NB4 (cell line): ENCODE results near the gene SLC5A10.

Experiments
- CTCF ChIP-seq: IDR thresholded peaks from one replicate; pipeline ENCODE4 v1.5.1; 2012; ENCODE audit warnings: low read depth, low read length
- MYC ChIP-seq: IDR thresholded peaks from 2 replicates; pipeline ENCODE4 v1.6.1; 2011; ENCODE audit warnings: low read depth, low read length
- POLR2A ChIP-seq: IDR thresholded peaks from 2 replicates; pipeline ENCODE4 v1.6.1; 2011; ENCODE audit warnings: mild to moderate bottlenecking; ENCODE audit not compliant: insufficient read length; ENCODE audit errors: extremely low read depth

GRCh38 chr17:18910326-18910725 lies 41.6 kb upstream of the SLC5A10 start:
- no peak for TF ChIP-seq CTCF
- TF ChIP-seq POLR2A, result no peak
- no peak for TF ChIP-seq MYC
